CD4-positive, alpha-beta memory T cell (primary cell): ENCODE data around the gene GPR15. TPM values are rescaled to one million over a fixed set of nuclear protein-coding genes. Genes with fewer than 3 reads are reported as not detected.

Source experiments
- polyA plus RNA-seq, 2 donors: library from polyadenylated mRNA; unstranded; fragments of 300-500 nt; fragmentation: Illumina TruSeq; gene quantifications; one replicate each; pipeline ENCODE4 v1.2.3, GENCODE V29; 2021
- total RNA-seq, 2 experiments: library from RNA; stranded (reverse); gene quantifications; one replicate each; pipeline ENCODE4 v1.2.3, GENCODE V29; 2021

Gene GPR15
- total and polyA plus RNA-seq, 4 experiments from 2014 or later: 12.9 to 32.0 (median 22.7) TPM

Other genes starting within 250 kb of the GPR15 start
- gene OR5H2, start 249.5 kb upstream of the GPR15 start, total RNA-seq: not detected
- gene OR5H2, start 249.5 kb upstream of the GPR15 start, polyA plus RNA-seq: not detected
- not detected for gene OR5K4, start 178.1 kb upstream of the GPR15 start, total RNA-seq
- gene OR5K4, start 178.1 kb upstream of the GPR15 start, polyA plus RNA-seq: not detected
- gene OR5K3, start 141.3 kb upstream of the GPR15 start, total RNA-seq: not detected
- gene OR5K3, start 141.3 kb upstream of the GPR15 start, polyA plus RNA-seq: not detected
- gene OR5K1, start 68.8 kb upstream of the GPR15 start, total RNA-seq: not detected
- gene OR5K1, start 68.8 kb upstream of the GPR15 start, polyA plus RNA-seq: not detected
- not detected for gene OR5K2, start 34.3 kb upstream of the GPR15 start, total RNA-seq
- gene OR5K2, start 34.3 kb upstream of the GPR15 start, polyA plus RNA-seq: not detected
- gene CLDND1, start 9.1 kb upstream of the GPR15 start, total RNA-seq: 100 to 1,000 TPM; 421 to 431 TPM
- 100 to 1,000 TPM; 149 to 246 TPM for gene CLDND1, start 9.1 kb upstream of the GPR15 start, polyA plus RNA-seq
- gene CPOX, start 61.6 kb downstream of the GPR15 start, total RNA-seq: 10 to 100 TPM; 41.1 to 41.3 TPM
- gene CPOX, start 61.6 kb downstream of the GPR15 start, polyA plus RNA-seq: 1 to 10 TPM; 3.3 to 8.2 TPM
- 1 to 10 TPM in 1 of 2 experiments, under 1 TPM in 1; 0.50 to 1.3 TPM for gene ST3GAL6, start 231.4 kb downstream of the GPR15 start, total RNA-seq
- gene ST3GAL6, start 231.4 kb downstream of the GPR15 start, polyA plus RNA-seq: under 1 TPM in 1 of 2 donors, not detected in 1; 0.15 TPM